Endodermal cell (in vitro differentiated cells): ENCODE measurements around the gene DPP10. TPM values are rescaled to one million over a fixed set of nuclear protein-coding genes. Genes with fewer than 3 reads are reported as not detected.

ENCODE experiments used
- DNase-seq: peaks from one replicate; pipeline ENCODE4 v3.0.0-alpha.2; 2017
- H3K27ac ChIP-seq: 2 replicates; pipeline ENCODE4 v1.5.1; 2013; ENCODE audit warnings: mild to moderate bottlenecking, low read depth, low read length, moderate library complexity
- H3K27me3 ChIP-seq: 2 replicates; pipeline ENCODE4 v1.6.1; 2013; ENCODE audit warnings: mild to moderate bottlenecking, low read length, moderate library complexity; ENCODE audit not compliant: insufficient read depth, control insufficient read depth, poor library complexity, severe bottlenecking
- H3K36me3 ChIP-seq: 2 replicates; pipeline ENCODE4 v1.7.0; 2013; ENCODE audit warnings: mild to moderate bottlenecking, low read length, moderate library complexity; ENCODE audit not compliant: control insufficient read depth, insufficient read depth
- H3K4me1 ChIP-seq: one replicate; pipeline ENCODE4 v1.7.0; 2013; ENCODE audit warnings: low read length; ENCODE audit not compliant: control insufficient read depth, insufficient read depth
- H3K4me3 ChIP-seq: 2 replicates; pipeline ENCODE4 v1.5.1; 2013; ENCODE audit warnings: mild to moderate bottlenecking, low read length, moderate library complexity
- H3K9ac ChIP-seq: 2 replicates; pipeline ENCODE4 v1.6.1; 2013; ENCODE audit warnings: mild to moderate bottlenecking, low read length, moderate library complexity; ENCODE audit not compliant: poor library complexity, severe bottlenecking; ENCODE audit errors: extremely low read depth
- H3K9me3 ChIP-seq: 2 replicates; pipeline ENCODE4 v1.6.1; 2013; ENCODE audit warnings: mild to moderate bottlenecking, low read length, moderate library complexity; ENCODE audit not compliant: control insufficient read depth
- H3K27ac Mint-ChIP-seq: 2 replicates; pipeline ENCODE4 v1.8.0; 2020; ENCODE audit warnings: mixed read lengths
- H3K27me3 Mint-ChIP-seq: 2 replicates; pipeline ENCODE4 v1.8.0; 2021; ENCODE audit warnings: mild to moderate bottlenecking, mixed read lengths; ENCODE audit not compliant: insufficient read depth
- H3K36me3 Mint-ChIP-seq: 2 replicates; pipeline ENCODE4 v1.8.0; 2020; ENCODE audit warnings: low read depth, mixed read lengths
- H3K4me1 Mint-ChIP-seq: 2 replicates; pipeline ENCODE4 v1.8.0; 2020; ENCODE audit warnings: mixed read lengths
- H3K4me3 Mint-ChIP-seq: 2 replicates; pipeline ENCODE4 v1.8.0; 2020; ENCODE audit warnings: mild to moderate bottlenecking, moderate library complexity, mixed read lengths
- H3K9me3 Mint-ChIP-seq: 2 replicates; pipeline ENCODE4 v1.8.0; 2020; ENCODE audit warnings: mild to moderate bottlenecking, mixed read lengths
- CTCF ChIP-seq: fragments of 200-600 bp; sonication (generic); conservative IDR thresholded peaks from 2 replicates; pipeline ENCODE4 v1.5.0; 2021; ENCODE audit warnings: antibody characterized with exemption, mild to moderate bottlenecking
- WGBS, 2 experiments: methylation state at CpG; one replicate each; pipeline versions ENCODE4 v1.1.5 to v1.1.7; 2013; ENCODE audit warnings: missing lambda C conversion rate in 2 of 2, mixed read lengths in 1 of 2; ENCODE audit not compliant: insufficient coverage in 1 of 2, insufficient read length in 1 of 2; 5-methylcytosine and 5-hydroxymethylcytosine counted together
- total RNA-seq, 2 donors: library from RNA; stranded (reverse); fragmentation: NEBNext Ultra II Directional in 1 of 2; extraction: Animal tissue kit (Norgen Biotek cat#: 25700) in 1 of 2; gene quantifications; 2 replicates in 1 of 2; 3 replicates in 1 of 2; pipeline ENCODE4 v1.2.1, GENCODE V29; 2021

DPP10 gene
- total RNA-seq, 2 donors from 2014 or later, result 8.2 to 19.2 TPM

- TF ChIP-seq CTCF, result no peak
- Mint-ChIP-seq H3K27ac (no peak overlapping the region), H3K4me3 (no peak overlapping the region), H3K4me1 (no peaks in the 10 kb centered on the region), H3K27me3 (no peaks in the 10 kb centered on the region), H3K9me3 (no peaks in the 10 kb centered on the region), H3K36me3 (no peaks in the 10 kb centered on the region)
- DNase-seq, result no peak
- Histone ChIP-seq H3K36me3 (no peaks in the 10 kb centered on the region), H3K27ac (no peak overlapping the region), H3K9me3 (no peaks in the 10 kb centered on the region), H3K4me1 (no peaks in the 10 kb centered on the region), H3K27me3 (no peaks in the 10 kb centered on the region), H3K4me3 (no peak overlapping the region), H3K9ac (no peak overlapping the region)
- 73% methylated on average over 1 of the region's 1 CpG; no CpG with 5 or more reads in 1 of the 2 experiments for WGBS, 2 experiments
Observed at GRCh38 chr2:115825912-115826311, 1383.5 kb downstream of the DPP10 start.

GRCh38 chr2:115833196-115833595, 1390.8 kb downstream of the DPP10 start:
- Mint-ChIP-seq H3K4me1 (no peaks in the 10 kb centered on the region), H3K4me3 (no peak overlapping the region), H3K27me3 (no peaks in the 10 kb centered on the region), H3K36me3 (no peaks in the 10 kb centered on the region), H3K9me3 (no peaks in the 10 kb centered on the region), H3K27ac (no peak overlapping the region)
- 95 to 100% methylated on average over 3 to 5 of the region's 5 CpGs for WGBS, 2 experiments
- Histone ChIP-seq H3K36me3 (no peaks in the 10 kb centered on the region), H3K4me3 (no peak overlapping the region), H3K9ac (no peak overlapping the region), H3K27me3 (no peaks in the 10 kb centered on the region), H3K4me1 (no peaks in the 10 kb centered on the region), H3K9me3 (no peaks in the 10 kb centered on the region), H3K27ac (no peak overlapping the region)
- no peak for DNase-seq
- no peak for TF ChIP-seq CTCF

- no peaks in the 10 kb centered on the region for H3K27me3 Mint-ChIP-seq
- TF ChIP-seq CTCF, result no peak
- no peaks in the 10 kb centered on the region for H3K9me3 Mint-ChIP-seq
- no peak overlapping the region for H3K27ac Mint-ChIP-seq
- Histone ChIP-seq H3K4me1 (peaks cover 4% of the 10 kb centered on the region), H3K36me3 (no peaks in the 10 kb centered on the region), H3K4me3 (no peak overlapping the region), H3K9ac (no peak overlapping the region), H3K27me3 (no peaks in the 10 kb centered on the region), H3K27ac (no peak overlapping the region), H3K9me3 (no peaks in the 10 kb centered on the region)
- H3K4me3 Mint-ChIP-seq, result no peak overlapping the region
- H3K4me1 Mint-ChIP-seq, result no peaks in the 10 kb centered on the region
- 95% methylated on average over 2 of the region's 2 CpGs; no CpG with 5 or more reads in 1 of the 2 experiments for WGBS, 2 experiments
- H3K36me3 Mint-ChIP-seq, result no peaks in the 10 kb centered on the region
- DNase-seq, result no peak
Observed at GRCh38 chr2:115838539-115838938, 1396.1 kb downstream of the DPP10 start.
